HT-29 (cell line): ENCODE data around the gene INPP4B. TPM values are rescaled to one million over a fixed set of nuclear protein-coding genes. Genes with fewer than 3 reads are reported as not detected.

Experiments used
- DNase-seq: peaks from one replicate; pipeline ENCODE4 v3.0.0-alpha.2; 2015; ENCODE audit warnings: low spot score
- total RNA-seq: library from RNA; depleted of rRNA; stranded (reverse); fragments of >200 nt; shearing (Covaris generic); gene quantifications from 2 replicates; pipeline ENCODE4 v1.2.3, GENCODE V29; 2014

Gene INPP4B
- total RNA-seq, 1 experiment from 2014 or later, result 19.1 TPM

DNA sequence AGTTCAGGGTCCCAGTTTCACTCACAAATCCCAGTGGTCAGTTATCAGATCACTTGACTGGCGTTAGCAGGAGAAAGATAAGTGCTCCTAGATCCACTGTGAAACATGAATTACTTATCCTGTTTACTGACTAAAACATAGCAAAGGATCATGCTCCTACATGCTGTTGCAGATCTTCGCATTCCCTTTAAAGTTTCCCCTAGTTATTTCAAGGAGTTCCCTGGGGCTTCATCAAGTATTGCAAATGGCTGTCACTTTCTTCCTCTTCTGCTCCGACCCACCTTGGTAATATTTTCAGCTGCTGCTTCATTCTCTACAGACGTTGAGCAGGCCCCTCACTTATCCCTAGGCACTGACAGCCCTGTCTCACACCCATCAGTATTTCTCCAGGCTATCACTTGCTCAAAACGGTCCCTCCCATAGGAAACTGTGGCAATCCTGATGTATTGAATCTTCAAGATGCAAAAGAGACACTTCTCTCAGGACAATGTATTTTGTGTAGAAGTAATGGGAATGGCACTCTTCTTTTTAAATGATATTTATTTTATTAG is 466.0 kb downstream of the INPP4B start:
- no peak for DNase-seq

DNA sequence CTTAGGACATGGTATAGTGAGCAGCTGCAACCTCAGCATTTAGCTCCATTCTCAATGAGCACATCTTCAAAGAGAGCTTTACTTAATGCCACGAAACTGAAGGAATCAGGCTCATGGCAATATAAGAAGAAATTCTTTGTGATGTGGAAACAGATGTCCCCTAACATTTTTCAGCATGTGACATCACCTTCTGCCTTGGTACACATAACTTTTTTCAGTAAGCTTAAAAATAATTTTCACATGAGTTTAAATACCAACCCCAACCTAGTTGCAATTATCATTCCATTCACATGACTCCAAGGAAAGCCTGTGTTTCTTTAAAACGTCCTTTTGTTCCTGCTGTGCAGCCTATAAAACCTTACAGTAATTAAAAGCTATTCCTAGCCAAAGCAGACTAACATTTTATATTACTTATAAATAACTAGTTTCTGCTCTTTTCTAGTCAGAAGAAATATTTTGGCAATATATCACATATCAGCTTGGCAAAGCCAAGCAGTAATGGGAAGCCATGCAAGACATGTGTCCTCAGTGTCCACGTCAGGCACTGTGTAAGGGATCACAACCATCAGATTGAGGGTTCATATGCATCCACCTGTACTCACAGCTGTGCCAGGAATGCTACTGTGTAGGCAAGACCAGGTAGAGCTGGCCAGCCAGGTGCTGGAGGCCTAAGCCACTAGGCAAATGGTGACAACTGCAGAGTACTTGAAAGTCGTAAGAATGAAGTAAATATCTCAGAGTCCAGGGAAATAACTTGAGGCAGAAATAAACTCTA is 466.6 kb downstream of the INPP4B start:
- peak; percentile 16 for DNase-seq

DNA sequence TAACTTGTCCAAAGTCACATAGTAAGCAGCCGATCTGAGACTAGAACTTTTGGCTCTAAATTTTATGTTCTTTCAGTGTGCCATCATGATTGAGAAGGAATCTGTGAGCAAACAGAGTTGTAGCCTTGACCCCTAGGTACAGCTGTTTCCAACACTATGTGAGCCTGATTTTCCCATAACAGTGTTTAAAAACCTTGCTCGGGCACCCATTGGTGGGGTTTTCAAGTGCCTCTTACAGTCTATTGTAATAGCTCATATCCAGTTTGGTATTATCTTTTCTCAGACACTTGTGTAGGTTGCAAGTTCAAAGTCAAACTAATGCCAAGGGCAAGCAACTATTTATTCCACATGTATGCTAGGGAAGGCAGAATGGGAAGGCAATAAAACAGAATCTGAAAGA is 467.9 kb downstream of the INPP4B start:
- DNase-seq, result no peak

DNA sequence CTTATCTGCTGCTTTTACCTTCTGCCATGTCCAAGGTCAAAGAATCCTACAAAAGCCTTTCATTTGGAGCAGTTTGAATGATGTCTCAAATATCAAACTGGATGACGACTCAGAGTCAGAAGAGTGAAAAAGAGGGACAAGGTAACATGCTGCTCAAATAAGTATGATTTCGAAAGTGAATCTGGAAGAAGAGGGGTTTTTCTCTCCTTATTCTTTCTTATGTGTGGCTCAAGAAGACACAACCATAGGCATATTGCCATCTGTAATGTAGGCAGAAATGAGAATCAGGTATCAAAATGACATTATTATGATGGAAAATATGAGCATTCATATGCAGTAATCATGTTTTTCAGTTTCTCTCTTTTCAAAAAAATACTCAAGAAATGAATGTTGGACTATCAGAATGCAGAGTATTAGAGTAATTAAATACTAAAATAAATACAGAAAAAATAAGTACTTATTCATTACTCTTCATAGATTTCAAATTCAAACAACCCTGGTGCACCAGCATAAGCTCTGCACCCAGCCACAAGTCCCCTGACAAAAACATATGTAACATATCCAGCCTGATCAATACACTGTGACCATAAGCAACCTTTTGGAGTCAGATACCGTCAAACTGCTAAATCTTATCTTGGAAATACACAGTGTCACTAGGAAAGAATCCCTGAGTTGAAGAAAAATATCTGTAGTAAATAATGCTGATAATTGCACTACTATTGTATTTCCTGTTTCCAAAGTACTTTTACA is 468.6 kb downstream of the INPP4B start:
- DNase-seq, result no peak

GRCh38 chr4:142376204-142376603 is 469.9 kb downstream of the INPP4B start:
- no peak for DNase-seq

DNA sequence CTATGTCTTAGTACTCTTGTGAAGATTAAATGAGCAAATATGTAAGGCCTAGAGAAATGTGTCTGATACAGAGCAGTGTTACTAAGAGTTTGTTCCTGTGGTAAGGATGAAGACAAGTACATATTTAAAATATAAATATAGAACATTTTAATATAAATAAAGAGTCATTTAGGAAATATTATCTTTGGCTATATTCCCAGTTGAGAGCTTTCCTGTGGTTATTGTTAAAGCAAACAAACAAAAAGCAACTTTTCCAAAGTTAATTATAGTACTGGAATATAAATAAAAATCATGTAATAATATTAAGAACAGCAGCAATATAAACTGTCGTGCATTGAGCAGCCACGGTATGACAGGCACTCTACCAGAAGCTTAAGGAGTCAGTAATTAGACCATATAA is 472.5 kb downstream of the INPP4B start:
- DNase-seq, result no peak

GRCh38 chr4:142372530-142373260 is 473.4 kb downstream of the INPP4B start:
- DNase-seq, result no peak

DNA sequence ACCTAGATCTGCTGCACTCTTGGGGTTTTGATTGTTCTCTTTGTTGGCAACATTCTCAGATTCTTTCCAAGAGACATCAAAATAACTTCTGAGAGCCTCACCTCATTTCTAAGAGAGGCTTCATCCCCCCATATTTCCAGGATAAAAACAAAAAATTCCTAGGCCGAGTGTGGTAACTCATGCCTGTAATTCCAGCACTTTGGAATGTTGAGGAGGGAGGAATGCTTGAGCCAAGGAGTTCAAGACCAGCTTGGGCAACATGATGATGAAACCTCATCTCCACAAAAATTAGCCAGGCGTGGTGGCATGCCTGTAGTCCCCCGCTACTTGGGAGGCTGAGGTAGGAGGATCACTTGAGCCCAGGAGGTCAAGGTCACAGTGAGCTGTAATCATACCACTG is 477.0 kb downstream of the INPP4B start:
- no peak for DNase-seq

GRCh38 chr4:142367418-142368180 is 478.5 kb downstream of the INPP4B start:
- DNase-seq, result no peak

DNA sequence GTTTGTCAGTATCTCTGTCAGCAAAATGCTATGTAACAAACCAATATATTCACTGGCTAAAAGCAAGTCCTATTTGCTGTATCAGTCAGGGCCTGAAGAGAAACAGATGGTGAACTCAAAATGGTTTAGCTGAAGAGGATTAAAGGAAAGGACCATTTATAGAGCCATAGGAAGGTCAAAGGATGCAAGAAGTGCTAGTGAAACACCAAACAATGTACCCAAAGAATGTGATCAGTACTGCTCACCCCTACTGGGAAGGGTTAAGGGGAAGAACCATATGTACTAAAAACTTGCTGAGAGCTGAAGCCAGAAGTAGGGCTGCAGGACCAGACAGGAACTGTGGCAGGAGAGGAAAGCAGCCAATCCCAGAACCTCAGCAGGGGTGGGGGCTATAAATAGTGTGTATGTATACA is 479.3 kb downstream of the INPP4B start:
- DNase-seq, result no peak

DNA sequence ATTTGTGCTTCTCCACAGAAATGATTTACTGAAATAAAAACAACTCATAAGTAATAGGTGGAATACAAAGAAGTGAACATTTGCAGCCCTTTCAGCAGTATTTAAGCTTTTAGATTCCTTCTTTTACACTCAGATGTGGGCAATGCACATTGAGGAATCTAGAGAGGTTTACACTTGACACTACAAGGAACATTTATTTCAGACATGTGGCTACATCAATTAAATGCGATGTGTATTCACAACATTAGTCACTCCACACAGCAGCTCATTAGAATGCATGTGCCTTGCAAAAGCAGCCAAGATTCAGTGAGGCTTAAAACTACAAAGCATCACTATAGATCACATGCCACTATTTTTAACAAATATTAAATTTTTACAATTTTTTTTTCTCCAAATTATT is 480.7 kb downstream of the INPP4B start:
- DNase-seq, result no peak

DNA sequence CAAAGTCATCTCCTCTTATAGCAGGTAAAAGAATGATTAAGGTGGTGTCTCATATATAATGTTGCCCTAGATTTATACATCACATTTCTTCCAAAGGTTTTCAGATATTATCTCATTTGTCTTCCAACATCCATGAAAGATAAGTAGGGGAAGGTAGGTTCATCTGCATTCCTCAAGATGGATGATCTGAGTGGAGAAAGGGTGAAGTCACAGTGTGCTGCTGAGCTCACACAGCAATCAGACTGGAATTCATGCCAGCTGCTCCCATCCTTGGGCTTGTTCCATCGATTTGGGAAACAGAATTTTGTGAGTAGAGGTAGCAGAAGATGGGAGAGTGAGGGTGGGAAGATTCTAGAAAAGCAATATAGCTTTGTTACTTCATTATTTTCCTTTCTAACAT is 482.4 kb downstream of the INPP4B start:
- DNase-seq, result no peak

GRCh38 chr4:142361981-142362380 is 484.1 kb downstream of the INPP4B start:
- no peak for DNase-seq

GRCh38 chr4:142360657-142361056 is 485.4 kb downstream of the INPP4B start:
- DNase-seq, result no peak

DNA sequence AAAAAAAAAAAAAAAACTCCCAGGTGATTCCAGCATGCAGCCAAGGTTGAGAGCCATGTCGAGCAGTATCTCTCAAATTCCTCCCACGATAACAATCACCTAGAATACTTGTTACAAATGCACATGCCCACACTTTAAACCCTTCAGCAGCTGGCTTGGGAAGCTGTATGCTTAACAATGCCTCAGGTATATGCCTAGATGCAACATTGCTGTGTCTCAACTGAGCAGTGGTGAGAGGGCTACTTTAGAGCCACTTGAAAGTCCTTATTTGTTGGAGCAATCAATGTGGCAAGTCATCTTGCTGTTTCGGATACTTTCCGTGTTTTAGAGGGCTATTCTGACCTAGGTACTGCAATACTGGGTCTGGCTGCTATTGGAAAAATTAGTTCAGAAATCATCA is 487.4 kb downstream of the INPP4B start:
- no peak for DNase-seq

DNA sequence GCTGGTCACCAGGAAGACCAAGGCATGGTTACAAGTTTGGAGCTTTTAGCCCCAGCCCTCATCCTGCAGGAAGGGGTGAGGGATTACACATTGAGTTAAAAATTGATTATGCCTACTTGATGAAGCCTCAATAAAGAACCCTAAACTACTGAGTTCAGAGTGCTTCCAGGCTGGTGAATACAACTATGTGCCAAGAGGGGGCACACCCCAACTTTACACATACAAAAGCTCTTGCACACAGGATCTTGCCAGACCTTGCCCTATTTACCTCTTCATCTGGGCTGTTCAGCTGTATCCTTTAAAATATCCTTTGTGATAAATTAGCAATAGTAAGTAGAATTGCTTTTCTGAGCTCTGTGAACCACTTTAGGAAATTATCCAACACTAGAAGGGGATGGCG is 489.3 kb downstream of the INPP4B start:
- DNase-seq, result no peak

GRCh38 chr4:142356118-142356759 is 489.9 kb downstream of the INPP4B start:
- no peak for DNase-seq

- DNase-seq, result no peak
Measured at GRCh38 chr4:142355421-142355930, 490.6 kb downstream of the INPP4B start.

DNA sequence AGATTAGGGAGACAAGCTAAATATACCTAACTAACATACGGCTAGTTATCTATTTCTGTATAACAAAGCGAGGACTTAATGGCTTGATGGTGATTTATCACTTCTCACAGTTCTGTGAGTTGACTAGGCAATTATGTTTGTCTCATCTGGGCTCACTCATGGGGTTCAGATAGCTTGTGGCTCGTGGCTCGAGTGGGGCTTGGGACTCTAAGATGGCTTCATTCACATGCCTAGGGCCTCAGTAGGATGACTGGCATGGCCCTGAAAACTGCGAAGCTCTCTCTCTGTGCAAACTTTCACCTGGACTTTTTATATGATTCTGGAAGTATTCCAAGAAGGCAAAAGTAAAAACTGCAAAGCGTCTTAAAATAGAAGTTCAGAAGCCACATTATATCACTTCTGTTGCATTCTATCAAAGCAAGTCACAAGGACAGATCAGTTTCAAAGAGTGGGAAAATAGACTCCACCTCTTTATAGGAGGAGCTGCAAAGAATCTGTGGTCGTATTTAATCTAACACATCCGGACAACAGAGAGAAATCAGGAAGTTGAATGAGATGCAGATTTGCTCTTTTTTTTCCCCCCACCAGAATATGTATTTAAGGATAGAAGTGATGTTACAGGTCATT is 491.2 kb downstream of the INPP4B start:
- peak; percentile 23 for DNase-seq

GRCh38 chr4:142354041-142354440 is 492.1 kb downstream of the INPP4B start:
- DNase-seq, result no peak
